Kidney (tissue), 19 donors: Measurements from ENCODE around the gene NBPF8. TPM values are rescaled to one million over a fixed set of nuclear protein-coding genes. Genes with fewer than 3 reads are reported as not detected.
"Not testable (repeated sequence)": the region's sequence is repeated elsewhere in the genome, so short reads cannot be mapped to it uniquely, and the experiment has no call there.

ENCODE experiments used
- DNase-seq, 5 donors: peaks; one replicate each; pipeline ENCODE4 v3.0.0-alpha.2; 2013 to 2020
- FAIRE-seq: peaks from 2 replicates; lab custom pipeline; 2012; peaks lifted over from hg19 to GRCh38; lab: Jason Lieb, UNC
- H3K27ac ChIP-seq, 2 donors: one replicate each; pipeline ENCODE4 v1.7.0; 2013; ENCODE audit warnings: low read depth in 2 of 2, low read length in 2 of 2, inconsistent platforms in 1 of 2
- H3K27me3 ChIP-seq: one replicate; pipeline ENCODE4 v1.7.1; 2013; ENCODE audit warnings: low read length, inconsistent platforms; ENCODE audit not compliant: control insufficient read depth, insufficient read depth
- H3K36me3 ChIP-seq, 3 donors: one replicate each; pipeline versions ENCODE4 v1.7.0 to v1.7.1; 2013; ENCODE audit warnings: low read length in 3 of 3, control low read depth in 1 of 3, inconsistent platforms in 1 of 3; ENCODE audit not compliant: insufficient read depth in 3 of 3, control insufficient read depth in 2 of 3
- H3K4me1 ChIP-seq, 3 donors: one replicate each; pipeline versions ENCODE4 v1.7.0 to v1.7.1; 2013; ENCODE audit warnings: low read length in 3 of 3, inconsistent platforms in 1 of 3, low read depth in 1 of 3; ENCODE audit not compliant: control insufficient read depth in 2 of 3, insufficient read depth in 2 of 3
- H3K4me3 ChIP-seq, 3 donors: one replicate each; pipeline versions ENCODE4 v1.7.0 to v1.8.1; 2013; ENCODE audit warnings: low read length in 3 of 3, control low read depth in 1 of 3, inconsistent platforms in 1 of 3
- H3K9ac ChIP-seq, 3 donors: one replicate each; pipeline versions ENCODE4 v1.7.0 to v1.7.1; 2013; ENCODE audit warnings: low read length in 3 of 3, control low read depth in 1 of 3, inconsistent platforms in 1 of 3
- H3K9me3 ChIP-seq, 3 donors: one replicate each; pipeline versions ENCODE4 v1.7.0 to v1.7.1; 2013; ENCODE audit warnings: low read length in 3 of 3, control low read depth in 1 of 3, inconsistent platforms in 1 of 3; ENCODE audit not compliant: control insufficient read depth in 2 of 3, insufficient read depth in 1 of 3
- intact Hi-C: fragments of 100-400 bp; cut with DNase I; formaldehyde crosslinking; loops from one replicate; pipeline ENCODE4 v1.11.1; 2022
- long read RNA-seq, 10 donors: library from polyadenylated mRNA in 1 of 10; unstranded in 1 of 10; transcript quantifications; one replicate each; pipeline ENCODE4 v2.0.0 and lab custom pipeline, GENCODE V29; 2021 to 2026
- polyA plus RNA-seq: library from polyadenylated mRNA; stranded (reverse); fragments of 350-450 nt; fragmentation: Illumina TruSeq; extraction: RNeasy Lipid Tissue Mini Kit (QIAGEN cat#74804); gene quantifications from one replicate; pipeline ENCODE4 v1.2.3, GENCODE V29; 2014; ENCODE audit warnings: low read depth, low replicate concordance; ENCODE audit not compliant: insufficient read depth
- total RNA-seq: library from RNA; stranded (reverse); fragmentation: NEBNext Ultra II Directional; extraction: Animal tissue kit (Norgen Biotek cat#: 25700); gene quantifications from one replicate; pipeline ENCODE4 v1.2.1, GENCODE V29; 2021
- donor health status: control.
- donor health status: control.
- donor health status: DM: yes; HTN: yes; CAD: no.
- donor health status: Normal renal cell carcinoma (clear cell type).

Gene NBPF8, protein sequence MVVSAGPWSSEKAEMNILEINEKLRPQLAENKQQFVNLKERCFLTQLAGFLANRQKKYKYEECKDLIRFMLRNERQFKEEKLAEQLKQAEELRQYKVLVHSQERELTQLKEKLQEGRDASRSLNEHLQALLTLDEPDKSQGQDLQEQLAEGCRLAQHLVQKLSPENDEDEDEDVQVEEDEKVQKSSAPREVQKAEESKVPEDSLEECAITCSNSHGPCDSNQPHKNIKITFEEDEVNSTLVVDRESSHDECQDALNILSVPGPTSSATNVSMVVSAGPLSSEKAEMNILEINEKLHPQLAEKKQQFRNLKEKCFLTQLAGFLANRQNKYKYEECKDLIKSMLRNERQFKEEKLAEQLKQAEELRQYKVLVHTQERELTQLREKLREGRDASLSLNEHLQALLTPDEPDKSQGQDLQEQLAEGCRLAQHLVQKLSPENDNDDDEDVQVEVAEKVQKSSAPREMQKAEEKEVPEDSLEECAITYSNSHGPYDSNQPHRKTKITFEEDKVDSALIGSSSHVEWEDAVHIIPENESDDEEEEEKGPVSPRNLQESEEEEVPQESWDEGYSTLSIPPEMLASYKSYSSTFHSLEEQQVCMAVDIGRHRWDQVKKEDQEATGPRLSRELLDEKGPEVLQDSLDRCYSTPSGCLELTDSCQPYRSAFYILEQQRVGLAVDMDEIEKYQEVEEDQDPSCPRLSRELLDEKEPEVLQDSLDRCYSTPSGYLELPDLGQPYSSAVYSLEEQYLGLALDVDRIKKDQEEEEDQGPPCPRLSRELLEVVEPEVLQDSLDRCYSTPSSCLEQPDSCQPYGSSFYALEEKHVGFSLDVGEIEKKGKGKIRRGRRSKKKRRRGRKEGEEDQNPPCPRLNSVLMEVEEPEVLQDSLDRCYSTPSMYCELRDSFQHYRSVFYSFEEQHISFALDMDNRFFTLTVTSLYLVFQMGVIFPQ
- total RNA-seq (7.9 TPM), polyA plus RNA-seq (2.4 TPM)
- long read RNA-seq, donor 1, partial matches to known transcripts = 5 of 5 reads
- long read RNA-seq, donor 1, other reads (novel, unspliced or antisense) = 0 of 5 reads
- long read RNA-seq, donor 2 = 0 reads
- long read RNA-seq, donor 3 = 0 reads
- long read RNA-seq, donor 4, partial matches to known transcripts = 6 of 6 reads
- long read RNA-seq, donor 4, other reads (novel, unspliced or antisense) = 0 of 6 reads
- long read RNA-seq, donor 5 = 0 reads
- long read RNA-seq, donor 6 = 0 reads
- long read RNA-seq, donor 7, partial matches to known transcripts = 1 of 6 reads
- long read RNA-seq, donor 7, other reads (novel, unspliced or antisense) = 5 of 6 reads
- long read RNA-seq, donor 8 = 0 reads
- long read RNA-seq, donor 9 = 0 reads
- long read RNA-seq, donor 10 = 0 reads

- H3K4me3 ChIP-seq = peak within 1 kb of the TSS; percentile 48 to 62 (median 61)
- H3K9me3 ChIP-seq, H3K27me3 ChIP-seq, H3K36me3 ChIP-seq, H3K27ac ChIP-seq, intact Hi-C loops, FAIRE-seq, H3K4me1 ChIP-seq: not testable (repeated sequence)
- peak; percentile 66 to 91 (median 68) for DNase-seq
- H3K9ac ChIP-seq = peak within 1 kb of the TSS in 1 of 3 donors; percentile 55
Measured at GRCh38 chr1:120414911-120415480, at the start of gene NBPF8. TSS of gene NBPF8 (plus strand) at chr1:120415035. CDS start at chr1:120436523, 21,488 bp downstream.

DNA sequence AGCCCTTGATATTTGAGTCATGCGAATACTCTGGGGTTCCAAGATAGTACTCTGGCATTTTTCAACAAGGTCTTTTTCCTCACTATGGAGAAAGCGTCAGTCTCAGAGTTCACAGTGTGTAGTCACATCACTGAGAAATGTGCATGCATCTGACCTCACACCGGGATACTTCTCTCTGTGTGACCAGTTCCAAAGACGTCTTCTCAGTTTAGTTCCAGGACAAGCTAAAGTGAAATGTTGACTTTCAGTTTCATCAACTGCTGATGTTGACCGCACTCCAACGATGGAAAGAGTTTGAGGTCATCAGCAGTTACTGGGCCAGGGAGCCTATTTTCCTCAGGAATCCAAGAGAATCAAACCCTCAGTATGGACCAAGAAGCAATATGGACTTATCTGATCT lies 47.1 kb upstream of the NBPF8 start:
- H3K27me3 ChIP-seq, H3K9me3 ChIP-seq, H3K4me3 ChIP-seq, H3K27ac ChIP-seq, FAIRE-seq, H3K9ac ChIP-seq, H3K4me1 ChIP-seq, H3K36me3 ChIP-seq, intact Hi-C loops, DNase-seq: not testable (repeated sequence)

- H3K9me3 ChIP-seq, H3K27me3 ChIP-seq, H3K9ac ChIP-seq, H3K4me3 ChIP-seq, H3K4me1 ChIP-seq, FAIRE-seq, H3K36me3 ChIP-seq, H3K27ac ChIP-seq, intact Hi-C loops: not testable (repeated sequence)
- DNase-seq = peak in 2 of 5 donors; percentile 0 to 13
Measured at GRCh38 chr1:120386651-120387050, 28.2 kb upstream of the NBPF8 start.

GRCh38 chr1:120388597-120389126 lies 26.2 kb upstream of the NBPF8 start:
- H3K9ac ChIP-seq, H3K27me3 ChIP-seq, FAIRE-seq, H3K27ac ChIP-seq, H3K36me3 ChIP-seq, H3K4me3 ChIP-seq, intact Hi-C loops, H3K9me3 ChIP-seq, H3K4me1 ChIP-seq: not testable (repeated sequence)
- DNase-seq = peak; percentile 24 to 58 (median 30)

GRCh38 chr1:120391365-120391764 lies 23.5 kb upstream of the NBPF8 start:
- H3K36me3 ChIP-seq, H3K9me3 ChIP-seq, H3K27me3 ChIP-seq, intact Hi-C loops, H3K4me3 ChIP-seq, H3K4me1 ChIP-seq, DNase-seq, FAIRE-seq, H3K27ac ChIP-seq, H3K9ac ChIP-seq: not testable (repeated sequence)

- FAIRE-seq = not testable (repeated sequence)
Measured at GRCh38 chr1:120393316-120394232, 21.3 kb upstream of the NBPF8 start.

More at GRCh38 chr1:120393316-120394232, 21.3 kb upstream of the NBPF8 start:
- H3K9ac ChIP-seq, H3K9me3 ChIP-seq, intact Hi-C loops, H3K27me3 ChIP-seq, H3K4me3 ChIP-seq, H3K27ac ChIP-seq, H3K4me1 ChIP-seq, H3K36me3 ChIP-seq: not testable (repeated sequence)
- DNase-seq = peak in 4 of 5 donors; percentile 9 to 36 (median 10)
